NCI-H1436 treated with DMSO at 0.1 percent for 48 hours (cell line): ENCODE results near the gene CAMTA1.
A peak's percentile ranks its signal among the peaks of the same experiment; 100 is the strongest.

ENCODE experiments used
- DNase-seq: peaks from one replicate; lab custom pipeline; 2025; lab: John Stamatoyannopoulos, UW

The CAMTA1 gene

DNA sequence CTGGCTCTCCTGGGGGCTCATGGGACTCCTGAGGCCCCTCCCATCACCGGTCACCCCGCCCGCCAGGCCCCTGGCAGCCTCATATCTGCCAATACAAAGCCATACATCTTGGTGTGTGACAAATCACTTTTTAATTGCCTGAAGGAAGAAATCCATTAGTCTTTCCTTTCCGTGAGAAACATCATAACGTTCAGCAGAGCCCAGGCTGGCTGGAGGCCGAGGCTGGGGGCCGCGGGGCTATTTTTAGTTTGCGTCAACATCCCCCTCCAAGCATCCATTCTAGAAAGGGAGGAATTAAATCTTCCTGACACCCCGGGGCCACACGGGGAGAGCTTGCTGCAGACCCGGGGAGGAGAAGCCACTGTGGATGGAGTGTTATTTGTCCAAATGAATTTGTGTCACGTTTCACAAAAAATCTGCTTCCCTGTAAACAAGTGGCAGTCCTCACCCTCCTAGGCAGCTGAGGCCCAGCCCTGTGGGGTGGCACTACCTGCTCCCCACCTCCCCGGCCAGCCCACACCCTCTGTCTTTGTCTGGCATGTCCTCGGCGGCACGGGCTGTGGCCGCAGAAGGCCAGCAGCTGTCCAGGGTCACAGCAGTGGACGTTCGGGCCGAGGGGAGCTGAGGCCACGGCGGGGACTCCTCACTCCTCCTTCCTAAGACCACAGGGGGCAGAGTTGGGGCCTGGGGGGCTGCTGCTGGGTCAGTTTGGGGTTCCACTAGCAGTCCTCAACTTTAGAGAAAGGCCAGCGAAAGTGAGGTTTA, 749.0 kb downstream of the CAMTA1 start:
- no peak for DNase-seq

DNA sequence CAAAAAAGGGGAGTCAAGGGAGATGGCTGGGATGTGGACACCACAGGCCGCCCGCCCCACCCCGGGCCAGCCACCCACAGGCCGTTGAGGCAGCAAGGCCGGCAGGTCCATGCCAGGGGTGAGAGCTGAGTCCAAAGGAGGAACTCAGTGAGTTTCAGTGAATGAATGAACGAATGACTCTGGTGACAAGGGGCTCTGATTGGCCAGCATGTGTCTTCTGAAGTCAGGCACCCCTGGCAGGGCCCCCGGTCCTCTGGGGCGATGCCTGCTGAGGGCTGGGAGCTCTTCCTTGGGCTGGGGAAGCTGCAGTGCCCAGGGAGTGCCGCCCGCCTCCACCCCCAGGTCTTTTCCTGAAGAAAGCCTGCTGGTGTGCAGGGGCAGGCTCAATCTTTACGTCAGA, 749.8 kb downstream of the CAMTA1 start:
- no peak for DNase-seq

DNA sequence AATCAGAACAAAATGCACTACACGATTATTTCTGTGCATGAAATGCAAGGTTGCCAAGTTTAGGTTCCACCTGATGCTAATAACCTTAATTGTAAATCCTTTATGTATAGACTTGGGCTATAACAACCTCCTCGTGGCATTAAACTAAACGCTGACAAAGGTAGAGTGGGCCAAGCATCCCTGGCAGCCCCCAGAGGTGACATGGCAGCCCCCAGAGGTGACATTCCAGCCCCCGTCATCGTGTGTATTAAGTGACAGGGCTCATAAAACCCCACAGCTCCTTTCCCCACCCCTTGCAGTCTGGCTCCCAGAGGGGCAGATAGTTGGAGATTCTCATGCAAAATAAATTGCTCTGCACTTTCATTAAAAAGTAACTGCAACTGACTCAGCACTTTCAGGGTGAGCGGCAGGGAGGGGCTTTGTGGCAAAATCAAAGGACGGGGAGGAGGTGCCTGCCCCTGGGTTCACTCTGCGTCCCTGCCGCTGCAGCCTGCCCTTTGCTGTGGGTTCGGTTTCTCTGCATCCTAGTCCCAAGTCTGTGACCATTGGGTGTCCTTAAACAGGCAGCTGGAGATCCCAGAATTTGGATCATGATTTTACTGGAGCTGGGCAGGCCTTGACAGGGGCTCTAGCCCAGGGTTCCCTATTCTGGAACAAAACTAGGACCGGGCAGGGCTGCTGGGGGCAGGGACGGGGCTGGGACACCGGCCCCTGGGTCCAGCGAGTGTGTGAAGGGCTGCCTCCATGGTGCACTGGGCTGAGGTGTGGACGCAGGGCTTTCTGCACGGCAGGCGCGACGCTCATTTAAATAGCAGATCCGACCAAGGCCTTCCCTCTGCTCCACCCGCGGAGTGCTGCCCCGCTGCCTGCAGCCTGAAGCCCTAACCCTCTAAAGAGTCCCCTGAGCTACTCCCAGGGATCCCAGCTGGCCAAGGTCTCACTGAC, 751.0 kb downstream of the CAMTA1 start:
- no peak for DNase-seq

DNA sequence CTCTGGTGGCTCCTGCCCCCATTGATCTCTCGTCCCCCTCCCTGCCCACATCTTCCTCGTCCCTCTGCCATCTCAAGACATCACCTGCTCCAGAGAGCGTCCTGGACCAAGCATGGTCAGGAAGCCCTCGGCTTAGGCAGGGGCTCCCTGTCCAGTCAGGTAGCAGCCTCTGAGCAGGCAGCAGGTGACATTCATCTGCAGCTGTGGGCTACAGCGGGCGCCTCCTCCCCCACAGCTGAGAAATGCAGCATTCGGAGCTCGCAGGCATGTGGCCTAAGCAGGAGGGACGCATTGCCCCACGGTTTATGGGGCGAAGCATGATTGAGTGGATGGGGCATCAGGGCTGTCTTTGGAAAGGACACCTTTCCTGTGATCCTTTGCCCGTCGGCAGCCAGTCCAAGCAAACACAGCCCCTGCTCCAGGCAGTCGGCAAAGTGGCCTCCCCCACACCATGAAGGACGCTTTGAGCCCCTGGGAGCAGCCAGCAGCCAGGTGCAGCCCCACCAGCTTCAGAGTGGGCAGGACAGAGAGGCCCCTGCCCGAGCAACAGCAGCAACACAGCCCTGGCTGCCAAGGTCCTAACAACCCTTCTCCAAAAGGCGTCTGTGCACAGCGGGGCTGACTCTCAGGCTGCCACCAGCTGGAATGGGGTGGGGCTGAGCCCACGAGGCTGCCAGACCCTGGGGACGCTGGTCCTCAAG, 751.8 kb downstream of the CAMTA1 start:
- no peak for DNase-seq

DNA sequence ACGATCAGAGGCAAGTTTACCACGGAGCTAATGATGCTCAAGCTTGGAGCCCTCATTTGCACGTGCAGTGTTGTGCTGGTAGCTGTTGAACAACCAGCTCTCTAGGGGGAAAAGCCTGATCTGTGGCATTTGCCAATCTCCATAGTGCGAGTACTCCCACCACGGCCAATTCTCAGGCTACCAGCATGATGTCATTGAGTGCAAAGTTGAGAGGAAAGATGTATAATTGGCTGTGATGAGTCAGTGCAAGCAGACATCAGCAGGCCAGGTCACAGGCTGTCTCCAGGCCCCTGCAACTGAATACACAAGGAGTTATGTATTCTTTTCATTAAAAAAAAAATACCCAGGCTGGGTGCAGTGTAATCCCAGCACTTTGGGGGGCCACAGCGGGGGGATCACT, 752.8 kb downstream of the CAMTA1 start:
- no peak for DNase-seq

DNA sequence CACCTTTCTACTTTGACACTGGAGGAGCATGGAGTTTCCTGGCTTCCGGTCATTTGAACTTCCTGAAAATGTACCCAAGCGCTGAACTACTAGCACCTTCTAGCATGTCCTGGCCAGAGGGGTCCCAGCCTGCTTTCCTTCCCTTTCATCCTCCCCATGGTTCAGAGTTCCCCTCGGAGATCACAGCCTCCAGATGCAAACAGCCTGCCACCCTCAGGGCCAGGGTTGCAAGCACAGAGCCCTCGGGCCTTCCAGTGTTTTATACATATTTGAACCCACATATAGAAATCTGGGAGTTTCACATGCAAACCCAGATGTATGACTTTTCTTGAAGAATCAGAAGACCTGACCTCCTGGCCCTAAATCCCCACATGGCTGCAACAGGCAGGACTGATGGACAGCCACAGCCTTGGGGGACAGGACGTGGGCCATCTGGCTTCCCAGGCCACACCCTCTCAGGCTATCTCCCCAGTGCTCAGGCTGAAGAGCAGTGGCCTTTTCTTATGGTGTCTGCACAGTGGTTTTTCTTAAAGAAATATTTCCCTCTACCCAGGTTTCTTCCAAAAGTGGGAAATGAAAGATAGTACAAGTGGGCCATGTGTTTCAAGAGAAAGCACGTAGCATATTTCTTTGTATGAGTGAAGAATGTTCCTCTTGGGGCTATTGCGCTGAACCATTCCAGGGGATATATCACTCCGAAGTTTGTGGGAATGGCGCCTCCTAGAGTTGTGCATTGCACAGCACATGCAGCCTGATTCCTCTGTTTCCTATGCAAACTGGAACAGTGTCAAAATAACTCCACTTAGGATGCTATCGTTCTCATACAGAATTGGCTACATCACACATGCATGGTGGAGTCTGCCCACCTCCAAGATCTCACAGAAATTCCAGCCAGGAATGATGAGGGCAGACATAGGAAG, 753.9 kb downstream of the CAMTA1 start:
- no peak for DNase-seq

DNA sequence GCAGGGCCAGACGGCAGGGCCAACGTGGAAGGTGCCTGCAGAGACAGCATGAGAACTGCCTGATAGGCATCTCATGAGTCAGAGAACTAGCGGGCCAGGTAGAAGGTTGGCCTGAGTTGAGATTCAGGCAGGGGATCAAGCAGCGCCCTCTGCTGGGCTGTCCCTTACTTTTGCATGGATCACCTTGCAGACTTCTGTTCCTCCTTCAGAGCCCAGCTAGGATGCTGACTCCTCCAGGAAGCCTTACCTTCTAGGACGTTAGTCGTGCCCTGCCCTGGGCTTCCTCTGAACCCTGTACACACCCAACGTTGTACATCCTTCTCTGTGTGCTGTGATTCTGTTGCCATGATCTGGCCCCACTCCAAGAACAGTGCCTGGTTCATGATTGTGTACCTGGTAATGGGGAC, 754.5 kb downstream of the CAMTA1 start:
- peak; percentile 34 for DNase-seq

DNA sequence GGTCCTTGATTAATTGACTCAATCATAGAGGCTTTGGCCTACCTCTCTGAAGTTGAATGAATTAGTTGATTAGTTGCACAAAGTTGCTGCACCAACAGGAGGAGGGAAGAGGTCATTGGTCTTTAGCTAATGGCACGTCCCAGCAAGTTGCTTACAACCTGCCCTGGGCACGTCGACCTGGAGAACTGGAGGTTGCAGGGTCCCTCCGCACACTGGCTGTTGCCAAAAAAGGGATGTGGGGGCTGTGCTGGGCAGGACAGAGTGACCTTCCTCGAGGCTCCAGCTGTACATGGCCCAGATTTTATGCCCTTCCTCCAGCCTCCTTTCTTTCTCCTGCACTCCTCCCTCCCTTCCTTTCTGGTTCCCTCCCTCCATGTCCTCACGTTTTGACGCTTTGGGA, 755.6 kb downstream of the CAMTA1 start:
- no peak for DNase-seq

DNA sequence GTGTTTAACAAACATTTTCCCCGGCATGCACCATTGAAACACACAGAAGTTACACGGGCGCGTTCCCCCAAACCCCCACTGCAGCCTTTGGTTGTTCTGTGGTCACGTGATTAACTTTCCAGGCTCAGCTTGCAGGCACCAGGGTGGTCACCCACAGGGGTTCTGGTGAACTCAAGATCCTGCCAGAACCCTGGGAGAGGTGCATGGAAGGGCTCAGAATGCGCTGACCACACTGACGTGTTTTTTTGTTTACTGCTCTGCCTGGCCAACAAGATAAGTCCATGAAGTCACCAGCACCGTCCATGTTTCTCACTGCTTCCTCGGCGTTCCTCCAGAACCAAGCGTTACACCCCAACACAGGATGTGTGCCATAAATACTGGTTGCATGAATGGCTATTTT, 756.4 kb downstream of the CAMTA1 start:
- DNase-seq = no peak

DNA sequence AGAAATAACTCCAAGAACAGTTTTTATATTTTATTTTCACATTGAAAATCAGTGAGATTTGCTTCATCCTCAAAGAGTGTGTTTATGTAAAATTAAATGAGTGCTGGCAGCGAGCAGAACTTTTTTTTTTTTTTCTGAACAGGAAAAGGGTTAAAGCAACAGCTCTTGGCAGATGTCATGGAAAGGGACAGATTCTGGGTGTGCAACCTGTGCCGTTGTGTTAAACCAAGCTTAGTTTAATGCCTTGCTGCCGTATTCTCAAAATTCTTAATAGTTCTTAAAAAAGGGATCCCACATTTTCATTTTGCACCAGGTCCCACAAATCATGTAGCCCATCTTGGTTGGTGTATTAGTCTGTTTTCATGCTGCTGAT, 758.5 kb downstream of the CAMTA1 start:
- DNase-seq = no peak

DNA sequence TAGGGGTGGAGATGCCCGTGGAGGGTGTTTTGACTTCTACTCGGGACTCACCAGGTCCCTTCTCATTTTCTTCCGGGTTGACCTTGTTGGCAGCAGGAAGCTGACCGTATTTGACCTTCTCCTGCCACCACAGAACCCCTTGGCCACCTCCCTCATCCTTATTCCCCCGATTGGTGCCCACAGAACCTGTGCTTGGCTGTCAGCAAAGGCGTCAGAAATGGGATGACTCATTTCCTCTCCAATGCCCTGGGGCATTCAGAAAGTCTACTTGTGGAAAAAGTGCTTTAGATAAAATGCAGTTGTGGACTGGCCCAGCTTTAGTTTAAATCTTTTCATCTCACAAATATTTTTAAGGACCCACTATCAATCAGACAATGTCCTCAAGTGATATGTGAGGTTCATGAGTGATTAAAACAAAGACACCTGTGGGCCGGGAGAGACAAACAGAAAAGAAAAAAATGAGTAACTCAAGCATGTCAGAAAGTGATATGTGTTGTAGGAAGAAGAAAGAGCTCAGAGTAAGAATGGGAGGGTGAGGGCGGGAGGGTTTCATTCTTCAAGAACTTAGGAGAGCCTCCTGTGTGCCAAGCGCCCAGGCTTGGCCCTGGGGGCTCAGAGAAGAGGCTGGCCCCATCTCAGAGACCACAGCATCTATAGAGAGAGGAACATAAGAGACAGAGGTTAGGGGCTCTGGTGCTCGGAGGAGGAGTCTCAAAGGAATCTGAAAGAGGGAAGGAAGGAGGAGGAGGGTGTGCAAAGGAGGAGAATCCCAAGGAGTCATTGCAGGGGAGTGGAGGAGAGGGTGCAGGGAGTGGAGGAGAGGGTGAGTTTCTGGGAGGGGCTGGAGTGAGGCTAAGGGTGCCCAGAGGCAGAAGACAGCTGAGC, 764.3 kb downstream of the CAMTA1 start:
- DNase-seq = peak; percentile 15

DNA sequence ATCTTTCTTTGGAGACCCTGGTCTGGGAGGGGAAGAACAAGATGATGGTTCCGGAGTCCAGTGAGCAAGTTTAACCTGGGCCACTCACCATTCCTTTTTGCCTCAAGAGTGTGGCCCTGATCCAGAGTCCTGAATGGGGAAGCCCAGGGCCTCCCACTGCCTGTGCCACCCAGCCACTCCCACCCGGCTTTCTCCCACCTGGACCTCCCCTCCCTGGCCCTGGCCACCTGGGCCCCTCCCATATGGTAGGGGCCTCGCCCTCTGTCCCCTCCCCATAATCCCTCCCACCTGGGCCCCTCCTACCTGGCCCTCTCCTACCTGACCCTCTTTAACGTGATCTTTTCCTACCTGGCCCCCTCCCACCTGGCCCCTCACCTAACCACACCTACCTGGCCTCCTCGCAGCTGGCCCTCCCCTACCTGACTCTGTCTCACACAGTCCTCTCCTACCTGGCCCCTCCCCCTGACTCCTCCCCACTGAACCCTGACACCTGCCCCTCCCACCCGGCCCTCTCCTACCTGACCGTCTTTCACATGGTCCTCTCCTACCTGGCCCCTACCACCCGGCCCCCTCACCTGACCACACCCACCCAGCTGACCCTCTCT, 765.1 kb downstream of the CAMTA1 start:
- DNase-seq = no peak

DNA sequence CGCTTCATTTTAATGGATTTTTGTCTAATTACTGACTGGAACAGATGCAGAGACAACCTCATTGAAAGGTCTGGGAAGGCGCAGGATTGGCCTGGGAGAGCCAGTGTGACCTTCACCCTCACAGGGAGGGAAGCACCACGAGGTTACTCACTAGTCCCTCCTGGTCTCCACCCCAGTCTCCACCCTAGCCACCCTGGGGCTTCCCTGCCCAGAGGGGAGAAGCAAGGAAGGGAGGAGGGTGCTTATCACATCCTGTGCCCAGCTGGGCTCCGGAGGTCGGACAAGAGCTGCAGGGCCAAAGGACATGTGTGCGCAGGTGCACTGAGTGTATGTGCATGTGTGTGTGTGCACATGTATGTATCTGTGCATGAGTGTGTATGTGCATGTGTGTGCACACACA, 765.7 kb downstream of the CAMTA1 start:
- no peak for DNase-seq

DNA sequence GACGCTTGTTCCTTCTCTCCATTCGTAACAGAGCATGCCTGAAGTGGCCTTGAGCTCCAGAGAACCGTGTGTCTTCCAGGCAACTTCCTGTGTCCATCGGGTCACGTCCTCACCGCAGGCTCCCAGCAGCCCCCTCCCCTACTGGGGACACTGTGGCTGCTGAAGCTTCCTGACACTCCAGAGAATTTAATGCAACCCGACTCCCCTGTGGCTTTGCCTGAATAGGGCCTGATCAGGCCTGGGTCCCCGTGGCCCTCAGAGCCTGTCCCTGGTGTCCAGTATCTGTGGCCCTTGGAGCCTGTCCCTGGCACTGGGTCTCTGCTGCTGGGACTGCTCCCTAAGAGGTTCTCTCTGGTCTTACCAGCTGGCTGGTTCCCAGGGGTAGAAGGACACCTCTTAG, 766.2 kb downstream of the CAMTA1 start:
- no peak for DNase-seq

DNA sequence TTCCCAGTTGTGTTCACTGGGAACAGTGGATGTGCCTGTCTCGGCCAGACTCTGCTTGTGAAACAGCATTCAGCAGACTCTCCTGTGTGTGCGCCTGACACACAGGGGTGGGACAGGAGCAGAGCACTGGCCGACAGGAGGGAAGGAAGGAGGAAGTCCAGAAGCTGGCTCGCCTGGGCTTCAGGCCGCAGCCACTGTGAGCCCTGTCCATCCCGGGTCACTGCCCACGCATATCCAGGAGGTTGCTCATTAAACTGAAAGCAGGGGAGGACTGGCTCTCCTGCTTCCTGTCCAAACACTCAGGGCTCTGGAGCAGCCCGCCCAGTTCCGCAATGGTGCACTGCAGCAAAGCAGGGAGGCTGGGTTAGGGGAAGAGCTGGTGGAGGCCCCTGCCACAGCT, 767.1 kb downstream of the CAMTA1 start:
- no peak for DNase-seq

DNA sequence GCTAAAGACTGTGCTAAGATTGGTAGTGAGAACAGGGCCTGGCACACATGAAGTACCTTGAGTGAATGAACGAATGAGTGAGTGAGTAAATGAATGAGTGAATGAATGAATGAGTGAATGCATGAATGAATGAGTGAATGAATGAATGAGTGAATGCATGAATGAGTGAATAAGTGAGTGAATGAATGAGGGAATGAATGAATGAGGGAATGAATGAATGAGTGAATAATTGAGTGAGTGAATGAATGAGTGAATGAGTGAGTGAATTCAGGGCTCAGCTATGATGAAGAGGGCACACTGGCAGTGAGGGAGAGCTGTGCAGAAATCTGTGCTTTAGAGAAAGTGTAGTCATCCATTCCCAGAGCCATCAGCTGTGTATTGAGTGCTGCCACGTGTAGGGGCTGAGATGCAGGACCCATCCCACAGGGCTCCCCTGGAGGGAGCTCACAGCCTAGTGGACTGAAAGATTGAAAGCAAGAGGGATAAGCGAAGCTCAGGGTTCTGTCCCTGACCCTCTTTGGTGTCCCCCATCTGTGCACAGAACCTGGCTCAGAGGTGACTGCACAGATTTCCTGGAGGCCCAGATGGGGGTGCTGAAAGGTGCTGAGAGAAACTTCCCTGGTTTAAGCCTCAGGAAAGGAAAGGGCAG, 767.9 kb downstream of the CAMTA1 start:
- DNase-seq = no peak

DNA sequence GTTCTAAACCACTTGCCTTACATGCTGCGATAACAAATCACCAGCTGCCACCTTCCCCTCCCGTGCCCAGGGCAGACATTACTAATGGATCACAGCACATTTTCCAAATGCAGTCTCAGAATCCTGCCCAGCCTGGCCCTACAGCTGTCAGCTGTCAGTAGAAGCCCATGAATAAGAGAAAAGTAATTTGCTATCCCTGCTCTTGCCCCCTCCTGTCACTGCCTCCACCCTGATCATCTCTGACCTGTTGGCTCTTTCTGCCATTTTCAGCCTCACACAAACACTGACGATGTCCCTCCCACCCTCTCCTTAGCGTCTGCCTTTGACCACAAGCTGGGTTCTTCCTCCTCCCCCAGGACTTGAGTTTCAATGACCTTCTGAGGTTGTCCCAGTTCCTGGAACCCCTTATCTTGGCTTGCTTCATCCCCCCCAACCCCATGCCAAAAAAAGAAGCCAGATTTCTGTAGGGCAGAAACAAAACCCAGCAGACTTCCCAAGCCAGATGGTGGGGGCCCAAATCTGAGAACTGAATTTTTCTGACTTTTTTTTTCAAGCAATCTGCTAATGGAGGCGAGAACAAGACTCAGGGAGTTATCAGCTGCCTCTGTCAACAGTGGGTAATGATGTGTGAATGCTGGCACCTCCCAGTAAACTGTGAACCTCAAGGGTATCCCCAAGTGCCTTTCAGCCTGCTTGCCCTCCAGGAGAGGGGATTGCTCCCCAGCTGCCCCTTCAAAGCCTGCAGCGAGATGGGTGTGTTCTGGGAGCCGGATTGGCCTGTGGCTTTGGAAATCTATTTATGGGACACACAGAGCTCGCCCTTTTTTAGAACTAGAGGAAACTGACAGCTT, 769.4 kb downstream of the CAMTA1 start:
- peak; percentile 16 for DNase-seq

DNA sequence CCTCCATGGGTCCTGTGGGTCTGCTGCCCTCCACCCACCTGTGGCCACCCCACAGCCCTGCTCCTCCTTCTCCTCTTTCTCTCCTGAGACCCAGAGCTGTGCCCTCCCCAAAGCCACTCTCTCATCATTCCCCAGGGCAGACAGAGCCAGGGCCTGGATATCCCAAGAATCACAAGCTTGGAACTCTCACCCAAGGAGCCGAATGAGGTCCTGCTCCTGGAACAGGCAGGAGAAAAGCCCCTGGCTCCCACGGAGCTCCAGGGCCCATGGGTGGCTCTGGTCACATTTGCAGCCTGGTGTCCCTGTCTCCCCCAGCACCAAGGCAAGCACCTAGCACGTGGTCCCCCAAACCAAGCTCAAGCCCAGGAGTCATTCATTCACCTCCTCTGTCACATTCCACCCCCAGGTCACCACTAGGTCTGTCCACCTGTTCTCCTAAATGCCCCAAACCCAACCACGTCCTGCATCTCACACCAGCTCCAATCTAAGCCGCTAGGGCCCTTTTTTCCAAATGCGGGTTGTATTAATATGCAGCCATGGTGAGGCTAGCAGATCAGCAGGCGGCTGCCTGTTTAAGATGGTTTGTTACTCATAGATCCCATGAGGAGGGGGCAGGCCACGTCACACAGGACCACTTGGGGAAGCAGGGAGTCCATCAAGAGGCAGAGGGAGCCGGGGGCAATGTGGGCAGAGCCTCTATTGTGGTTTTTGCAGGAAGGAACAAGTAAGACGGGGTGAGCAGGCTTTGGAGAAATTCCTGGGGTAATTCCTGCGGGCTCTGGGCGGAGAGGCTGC, 770.3 kb downstream of the CAMTA1 start:
- no peak for DNase-seq
